Stomach (tissue), 9 donors: ENCODE measurements around the gene MAOA. TPM values are rescaled to one million over a fixed set of nuclear protein-coding genes. Genes with fewer than 3 reads are reported as not detected.

ENCODE experiments used
- DNase-seq, 2 donors: peaks; one replicate each; pipeline versions ENCODE4 v3.0.0 to v3.0.0-alpha.2; 2013 to 2019
- H3K27ac ChIP-seq, 5 donors: fragments of 200-600 bp in 4 of 5; sonication (generic) in 4 of 5; one replicate each; pipeline ENCODE4 v1.5.1; 2013 to 2019; ENCODE audit warnings: mild to moderate bottlenecking in 1 of 5, moderate library complexity in 1 of 5
- H3K27me3 ChIP-seq, 3 donors: fragments of 200-600 bp; sonication (generic); one replicate each; pipeline ENCODE4 v1.5.1; 2017 to 2019; ENCODE audit warnings: mixed run types in 1 of 3
- H3K36me3 ChIP-seq, 4 donors: fragments of 200-600 bp; sonication (generic); 1 replicate in 3 of 4; 2 replicates in 1 of 4; pipeline ENCODE4 v1.5.1; 2016 to 2019
- H3K4me1 ChIP-seq, 4 donors: fragments of 200-600 bp; sonication (generic); one replicate each; pipeline ENCODE4 v1.5.1; 2016 to 2019
- H3K4me3 ChIP-seq, 4 donors: fragments of 200-600 bp; sonication (generic) in 3 of 4; one replicate each; pipeline ENCODE4 v1.5.1; 2016 to 2019; ENCODE audit warnings: mild to moderate bottlenecking in 1 of 4
- H3K9me3 ChIP-seq, 4 donors: fragments of 200-600 bp; sonication (generic); one replicate each; pipeline ENCODE4 v1.5.1; 2016 to 2019
- CTCF ChIP-seq, 7 experiments: fragments of 450-650 bp in 4 of 7; fragments of 200-600 bp in 3 of 7; sonication (generic) in 3 of 7; IDR thresholded peaks; one replicate each; pipeline ENCODE4 v1.5.1; 2016 to 2019; ENCODE audit warnings: antibody characterized with exemption in 7 of 7, control low read depth in 2 of 7, mild to moderate bottlenecking in 1 of 7
- EP300 ChIP-seq: sonication (generic); formaldehyde crosslinking; IDR thresholded peaks from one replicate; pipeline ENCODE4 v1.6.1; 2017; ENCODE audit warnings: antibody characterized with exemption
- POLR2A ChIP-seq, 4 donors: fragments of 450-650 bp; IDR thresholded peaks; one replicate each; pipeline ENCODE4 v1.6.1; 2016; ENCODE audit warnings: antibody characterized with exemption in 4 of 4, control low read depth in 2 of 4, mild to moderate bottlenecking in 1 of 4, moderate library complexity in 1 of 4
- POLR2AphosphoS5 ChIP-seq, 3 donors: sonication (generic); formaldehyde crosslinking; IDR thresholded peaks; one replicate each; pipeline ENCODE4 v1.6.1; 2016; ENCODE audit warnings: antibody characterized with exemption in 3 of 3
- WGBS, 5 donors: extraction: QIAGEN DNeasy Blood & Tissue Kit in 3 of 5; methylation state at CpG; one replicate each; pipeline versions ENCODE4 v1.1.5 to v1.1.7; 2013 to 2018; 5-methylcytosine and 5-hydroxymethylcytosine counted together
- intact Hi-C: fragments of 100-400 bp; cut with DNase I; formaldehyde crosslinking; loops from one replicate; pipeline ENCODE4 v1.15.1; 2023; ENCODE audit warnings: low total_unique reads
- polyA plus RNA-seq, 3 donors: library from polyadenylated mRNA; stranded (reverse); fragments of 200-250 nt; gene quantifications; one replicate each; pipeline ENCODE4 v1.2.3, GENCODE V29; 2013
- total RNA-seq, 5 donors: library from RNA; depleted of rRNA; stranded (reverse); fragments of >200 nt; gene quantifications; one replicate each; pipeline versions ENCODE4 v1.1.0 to v1.2.3, GENCODE V29; 2014 to 2016
- donor health status: healthy with polysubstance abuse.
- donor health status: Bipolar disorder and iron deficiency.
- donor health status: healthy.

MAOA gene
- total and polyA plus RNA-seq, 8 donors = 47.0 to 157 (median 81.1) TPM

GRCh38 chrX:43758044-43758443 is 101.9 kb downstream of the MAOA start:
- intact Hi-C loops = no loop called here
- 66 to 94% (median 87%) methylated on average over 7 of the region's 7 CpGs for WGBS, 5 donors

GRCh38 chrX:43785930-43786591 is 130.0 kb downstream of the MAOA start:
- H3K4me1 ChIP-seq = no peaks in the 10 kb centered on the region
- 82 to 92% (median 85%) methylated on average over 5 of the region's 5 CpGs for WGBS, 5 donors
- no peak for TF ChIP-seq CTCF (IDR thresholded peaks at IDR 0.05)
- no peak for TF ChIP-seq POLR2AphosphoS5 (IDR thresholded peaks at IDR 0.05)
- TF ChIP-seq POLR2A (IDR thresholded peaks at IDR 0.05) = no peak
- no peak for TF ChIP-seq EP300
- H3K36me3 ChIP-seq = peaks cover 0 to 6% (median 0%) of the 10 kb centered on the region in 4 donors
- H3K9me3 ChIP-seq = peaks cover 0 to 12% (median 5%) of the 10 kb centered on the region in 4 donors
- H3K27me3 ChIP-seq = no peaks in the 10 kb centered on the region
- H3K27ac ChIP-seq = no peak overlapping the region
- no peak overlapping the region for H3K4me3 ChIP-seq
- no peak for DNase-seq
- intact Hi-C loops = no loop called here

More at GRCh38 chrX:43758044-43758443, 101.9 kb downstream of the MAOA start:
- Histone ChIP-seq H3K27ac (no peak overlapping the region), H3K4me3 (no peak overlapping the region), H3K9me3 (no peaks in the 10 kb centered on the region), H3K36me3 (no peaks in the 10 kb centered on the region), H3K27me3 (no peaks in the 10 kb centered on the region), H3K4me1 (no peaks in the 10 kb centered on the region)
- TF ChIP-seq POLR2AphosphoS5 (IDR thresholded peaks at IDR 0.05) = no peak
- no peak for TF ChIP-seq CTCF (IDR thresholded peaks at IDR 0.05)
- no peak for TF ChIP-seq POLR2A (IDR thresholded peaks at IDR 0.05)
- no peak for TF ChIP-seq EP300
- no peak for DNase-seq

Other genes starting within 250 kb of the MAOA start
- 10 to 100 TPM in 1 of 5 donors, 1 to 10 TPM in 4; 1.2 to 11.2 (median 8.6) TPM for gene MAOB, start 226.2 kb downstream of the MAOA start, total RNA-seq
- 10 to 100 TPM; 13.3 to 16.0 (median 13.6) TPM for gene MAOB, start 226.2 kb downstream of the MAOA start, polyA plus RNA-seq